Measurements from ENCODE around the gene PRMT9.
A peak's percentile ranks its signal among the peaks of the same experiment; 100 is the strongest.

Gene PRMT9

GRCh38 chr4:147683717-147684700 is at the start of gene PRMT9:
Gene PRMT9 (minus strand): TSS chr4:147684163. CDS start chr4:147683987, 176 bp downstream.
- DNase-seq (ENCODE audit: low spot score) = peak; percentile 94

- peak; percentile 32 for DNase-seq (ENCODE audit: low spot score)
Observed at GRCh38 chr4:147732518-147733235, 48.7 kb upstream of the PRMT9 start.

- DNase-seq (ENCODE audit: low spot score) = peak; percentile 63
Observed at GRCh38 chr4:147731580-147732517, 47.9 kb upstream of the PRMT9 start, which contains the start of gene ARHGAP10. Gene ARHGAP10 (plus strand): TSS chr4:147732088. CDS start chr4:147732302, 214 bp downstream.

GRCh38 chr4:147730333-147730732 is 46.4 kb upstream of the PRMT9 start:
- DNase-seq (ENCODE audit: low spot score) = no peak

- DNase-seq (ENCODE audit: low spot score) = no peak
Observed at GRCh38 chr4:147727476-147728028, 43.6 kb upstream of the PRMT9 start.

GRCh38 chr4:147725673-147726072 is 41.7 kb upstream of the PRMT9 start:
- no peak for DNase-seq (ENCODE audit: low spot score)

- DNase-seq (ENCODE audit: low spot score) = no peak
Observed at GRCh38 chr4:147724468-147725201, 40.7 kb upstream of the PRMT9 start.

- no peak for DNase-seq (ENCODE audit: low spot score)
Observed at GRCh38 chr4:147723326-147723725, 39.4 kb upstream of the PRMT9 start.

- no peak for DNase-seq (ENCODE audit: low spot score)
Observed at GRCh38 chr4:147717878-147718277, 33.9 kb upstream of the PRMT9 start.

GRCh38 chr4:147714575-147715401 is 30.8 kb upstream of the PRMT9 start:
- DNase-seq (ENCODE audit: low spot score) = no peak

- no peak for DNase-seq (ENCODE audit: low spot score)
Observed at GRCh38 chr4:147709999-147710398, 26.0 kb upstream of the PRMT9 start.

GRCh38 chr4:147707892-147708672 is 24.1 kb upstream of the PRMT9 start:
- peak; percentile 25 for DNase-seq (ENCODE audit: low spot score)

GRCh38 chr4:147704846-147705245 is 20.9 kb upstream of the PRMT9 start:
- DNase-seq (ENCODE audit: low spot score) = no peak

- no peak for DNase-seq (ENCODE audit: low spot score)
Observed at GRCh38 chr4:147696866-147697265, 12.9 kb upstream of the PRMT9 start.

GRCh38 chr4:147693218-147693617 is 9.3 kb upstream of the PRMT9 start:
- DNase-seq (ENCODE audit: low spot score) = no peak

- DNase-seq (ENCODE audit: low spot score) = no peak
Observed at GRCh38 chr4:147691820-147692219, 7.9 kb upstream of the PRMT9 start.

GRCh38 chr4:147689067-147689466 is 5.1 kb upstream of the PRMT9 start:
- no peak for DNase-seq (ENCODE audit: low spot score)

- DNase-seq (ENCODE audit: low spot score) = peak; percentile 13
Observed at GRCh38 chr4:147683188-147683591, 773 bp downstream of the PRMT9 start.

- no peak for DNase-seq (ENCODE audit: low spot score)
Observed at GRCh38 chr4:147682755-147683154, 1.2 kb downstream of the PRMT9 start.
